NCI-H2227 (cell line): Measurements from ENCODE around the gene TMEM59L.

Source experiments
- DNase-seq: peaks from one replicate; lab custom pipeline; 2025; ENCODE audit not compliant: unreplicated experiment; lab: John Stamatoyannopoulos, UW

Gene TMEM59L

GRCh38 chr19:18608805-18609716 lies 3.6 kb upstream of the TMEM59L start:
- no peak for DNase-seq

- DNase-seq: no peak
These were observed 3.0 kb upstream of the TMEM59L start for GRCh38 chr19:18609717-18610051.

- no peak for DNase-seq
These were observed 2.5 kb upstream of the TMEM59L start for GRCh38 chr19:18610245-18610555.

- no peak for DNase-seq
These were observed 1.9 kb upstream of the TMEM59L start for GRCh38 chr19:18610556-18611326.

GRCh38 chr19:18611327-18612050 lies 1.2 kb upstream of the TMEM59L start:
- DNase-seq: peak; percentile 23

GRCh38 chr19:18612051-18612771 lies 459 bp upstream of the TMEM59L start:
- peak; percentile 33 for DNase-seq

- DNase-seq: peak; percentile 28
These were observed 1.0 kb downstream of the TMEM59L start for GRCh38 chr19:18613589-18614234.

GRCh38 chr19:18616023-18616422 lies 3.4 kb downstream of the TMEM59L start:
- no peak for DNase-seq

GRCh38 chr19:18617562-18617961 lies 4.9 kb downstream of the TMEM59L start:
- no peak for DNase-seq

- no peak for DNase-seq
These were observed 5.6 kb downstream of the TMEM59L start for GRCh38 chr19:18618236-18618635.

- DNase-seq: no peak
These were observed 7.6 kb downstream of the TMEM59L start for GRCh38 chr19:18620311-18620710.

- no peak for DNase-seq
These were observed 8.2 kb downstream of the TMEM59L start for GRCh38 chr19:18620902-18621301.

GRCh38 chr19:18626906-18627305 lies 14.2 kb downstream of the TMEM59L start:
- DNase-seq: peak; percentile 46

GRCh38 chr19:18629166-18630088 lies 16.8 kb downstream of the TMEM59L start:
- DNase-seq: peak; percentile 49

- peak; percentile 35 for DNase-seq
These were observed 20.7 kb downstream of the TMEM59L start for GRCh38 chr19:18633321-18633720.

GRCh38 chr19:18634612-18635297 lies 22.1 kb downstream of the TMEM59L start:
- DNase-seq: peak; percentile 60

GRCh38 chr19:18635831-18636182 lies 23.1 kb downstream of the TMEM59L start:
- no peak for DNase-seq

GRCh38 chr19:18636183-18636968 lies 23.7 kb downstream of the TMEM59L start:
- peak; percentile 93 for DNase-seq
